Skin of body (tissue), 2 donors: ENCODE results near the gene ROBO1. TPM values are rescaled to one million over a fixed set of nuclear protein-coding genes. Genes with fewer than 3 reads are reported as not detected.
"Not testable (repeated sequence)": the region's sequence is repeated elsewhere in the genome, so short reads cannot be mapped to it uniquely, and the experiment has no call there.

Experiments used
- DNase-seq: peaks from one replicate; lab custom pipeline; 2025; lab: John Stamatoyannopoulos, UW
- total RNA-seq: library from RNA; depleted of rRNA; stranded (reverse); fragments of >200 nt; gene quantifications from one replicate; pipeline ENCODE4 v1.2.3, GENCODE V29; 2014

ROBO1 gene
- total RNA-seq, 1 donor from 2014 or later, result 138 TPM

DNA sequence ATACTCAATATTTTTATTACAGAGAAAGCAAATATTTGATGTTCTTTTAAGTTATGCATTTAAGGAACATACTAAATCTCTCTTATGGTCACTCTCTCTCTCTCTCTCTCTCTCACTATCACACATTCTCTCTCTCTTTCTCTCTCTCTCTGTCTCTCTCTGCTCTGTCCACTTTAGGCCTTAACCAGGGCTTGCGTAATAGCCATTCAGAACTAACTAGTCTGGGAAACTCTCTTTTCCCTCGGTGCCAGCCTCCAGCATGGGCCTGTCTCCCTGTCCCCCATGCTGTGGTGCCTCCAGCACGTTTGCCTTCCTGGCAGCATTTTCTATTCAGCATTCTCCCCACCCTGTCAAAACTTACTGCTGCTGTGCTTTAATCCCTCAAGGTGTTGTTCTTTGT lies 389.7 kb downstream of the ROBO1 start:
- no peak for DNase-seq

DNA sequence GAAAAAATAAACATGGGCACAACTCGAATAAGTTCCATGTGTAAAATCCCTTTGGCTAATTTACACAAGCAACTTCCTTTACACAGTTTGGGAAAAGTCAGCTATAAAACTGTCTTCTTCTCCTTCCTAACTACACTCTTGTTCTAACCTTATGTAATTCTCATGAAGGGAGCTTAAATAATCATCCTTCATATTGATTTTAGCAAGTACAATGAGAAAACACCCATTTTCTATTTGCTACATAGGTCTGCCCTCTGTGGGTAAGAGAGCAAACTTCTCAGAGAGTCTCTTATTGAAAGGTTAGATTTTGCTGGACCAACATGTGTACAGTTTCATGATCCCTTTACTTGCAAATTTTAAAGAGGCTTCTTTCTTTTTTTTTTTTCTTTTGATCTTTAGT lies 398.5 kb downstream of the ROBO1 start:
- peak; percentile 40 for DNase-seq

DNA sequence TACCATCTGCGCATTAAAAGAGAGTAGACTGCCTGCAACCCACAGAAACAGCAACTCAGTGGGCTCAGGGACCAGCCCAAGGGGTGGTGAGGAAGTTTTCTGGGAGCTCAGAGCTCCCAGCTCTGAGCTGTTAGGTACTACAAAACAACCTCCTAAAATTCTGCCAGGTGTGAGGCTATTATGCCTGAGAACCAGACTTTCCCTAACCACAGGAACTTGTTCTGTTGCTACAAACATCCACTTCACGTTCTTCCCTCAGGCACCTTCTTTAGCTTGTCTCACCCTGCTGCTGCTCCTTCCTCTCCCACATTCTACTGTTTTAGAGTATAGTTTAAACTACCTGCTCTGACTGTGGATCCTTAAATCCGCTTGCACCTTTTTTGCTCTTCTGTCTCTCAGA lies 399.4 kb downstream of the ROBO1 start:
- DNase-seq, result no peak

DNA sequence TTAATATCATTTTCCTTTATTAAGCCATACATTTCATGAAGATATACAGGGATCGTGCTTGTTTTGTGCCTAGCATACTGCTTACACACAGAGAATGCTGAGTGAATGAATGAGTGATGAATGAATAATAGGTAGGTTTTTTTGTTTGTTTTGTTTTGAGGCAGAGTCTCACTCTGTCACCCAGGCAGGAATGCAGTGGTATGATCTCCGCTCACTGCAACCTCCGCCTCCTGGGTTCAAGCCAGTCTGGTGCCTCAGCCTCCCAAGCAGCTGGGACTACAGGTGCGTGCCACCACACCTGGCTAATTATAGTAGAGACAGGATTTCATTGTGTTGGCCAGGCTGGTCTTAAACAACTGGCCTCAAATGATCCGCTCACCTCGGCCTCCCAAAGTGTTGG lies 400.0 kb downstream of the ROBO1 start:
- no peak for DNase-seq

DNA sequence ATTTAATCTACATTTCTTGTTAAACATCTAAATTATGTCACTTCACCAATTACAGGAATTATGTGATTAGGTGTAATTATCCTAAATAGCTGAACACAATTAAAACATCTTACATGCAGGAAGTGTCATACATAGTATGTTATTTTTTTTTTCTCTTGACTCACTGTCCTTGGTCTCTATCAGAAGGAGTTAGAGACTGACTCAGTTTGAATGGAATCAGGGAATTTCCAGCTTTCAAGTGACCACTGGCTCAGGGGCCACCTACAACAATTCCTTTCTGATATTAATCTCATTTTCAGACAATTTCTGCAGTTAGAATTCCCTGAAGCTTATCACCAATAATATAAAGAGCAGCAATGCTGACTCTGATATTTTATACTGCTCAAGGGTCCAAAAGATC lies 400.7 kb downstream of the ROBO1 start:
- DNase-seq, result no peak

DNA sequence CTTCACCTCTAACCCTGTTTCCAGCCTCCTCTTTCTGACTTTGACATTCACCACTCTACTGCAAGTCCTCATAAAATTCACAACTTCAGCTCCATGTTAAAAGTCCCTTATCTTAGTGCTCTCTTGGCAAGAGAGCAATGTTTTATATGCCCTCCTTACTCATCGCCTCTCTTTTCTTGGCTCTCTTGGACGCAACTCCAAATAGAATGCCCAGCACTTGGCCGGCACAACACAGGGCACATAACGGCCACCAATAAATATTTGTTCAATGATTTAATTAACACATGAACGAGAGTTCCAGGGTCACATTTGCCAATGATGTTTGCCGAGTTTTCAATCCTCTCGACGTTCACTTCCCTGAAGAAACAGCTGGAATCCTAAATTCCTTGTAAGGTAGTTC lies 401.4 kb downstream of the ROBO1 start:
- DNase-seq, result no peak

DNA sequence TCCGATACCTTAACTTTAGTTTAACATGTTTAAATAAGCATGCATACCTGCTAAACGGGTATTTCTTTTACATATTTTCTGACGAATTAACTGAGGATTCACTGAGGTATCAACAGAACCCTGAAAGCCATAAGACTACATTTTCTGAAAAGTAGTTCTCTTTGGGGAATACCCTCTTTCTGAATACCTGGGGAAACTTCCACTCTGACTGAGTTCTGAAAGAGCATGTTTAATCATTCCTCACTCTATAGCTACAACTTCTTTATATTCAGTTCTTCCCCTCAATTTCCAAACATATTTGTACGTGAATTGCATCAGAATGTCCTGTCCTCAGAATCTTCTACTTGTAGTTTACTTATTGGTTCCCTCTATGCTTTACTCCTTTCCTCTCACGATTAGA lies 403.0 kb downstream of the ROBO1 start:
- DNase-seq, result no peak

DNA sequence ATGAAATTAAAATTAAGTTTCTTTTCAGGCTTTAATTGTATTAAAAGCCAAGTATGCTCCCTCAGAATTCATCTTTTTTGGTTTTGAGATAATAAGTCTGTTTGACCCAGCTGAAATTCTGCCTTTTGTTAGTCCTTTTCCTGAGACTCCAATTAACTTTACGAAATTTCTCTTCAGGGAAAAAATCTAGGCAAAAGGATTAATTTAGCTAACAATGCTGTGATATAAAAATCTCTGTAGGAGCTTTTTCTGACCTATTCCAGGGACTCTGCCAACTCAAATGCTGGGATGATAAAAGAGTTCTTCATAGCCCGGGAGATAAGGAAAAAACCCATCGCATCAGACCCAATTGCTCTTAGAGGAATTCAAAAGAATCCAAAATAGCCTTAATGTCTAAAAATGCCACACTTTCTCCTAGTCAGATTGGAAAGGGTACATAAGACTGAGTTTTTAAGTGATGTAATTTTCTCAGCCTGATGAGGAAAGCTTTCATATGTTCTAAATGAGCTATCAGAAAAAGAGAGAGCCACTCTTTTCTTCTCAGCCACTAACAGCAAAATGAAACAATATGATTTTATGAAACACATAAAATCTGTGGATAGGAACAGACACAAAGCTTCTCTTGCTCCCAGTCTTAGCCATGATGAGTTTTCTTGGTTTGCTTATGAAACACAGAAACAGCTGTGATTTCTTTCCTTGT lies 405.1 kb downstream of the ROBO1 start:
- DNase-seq, result no peak

DNA sequence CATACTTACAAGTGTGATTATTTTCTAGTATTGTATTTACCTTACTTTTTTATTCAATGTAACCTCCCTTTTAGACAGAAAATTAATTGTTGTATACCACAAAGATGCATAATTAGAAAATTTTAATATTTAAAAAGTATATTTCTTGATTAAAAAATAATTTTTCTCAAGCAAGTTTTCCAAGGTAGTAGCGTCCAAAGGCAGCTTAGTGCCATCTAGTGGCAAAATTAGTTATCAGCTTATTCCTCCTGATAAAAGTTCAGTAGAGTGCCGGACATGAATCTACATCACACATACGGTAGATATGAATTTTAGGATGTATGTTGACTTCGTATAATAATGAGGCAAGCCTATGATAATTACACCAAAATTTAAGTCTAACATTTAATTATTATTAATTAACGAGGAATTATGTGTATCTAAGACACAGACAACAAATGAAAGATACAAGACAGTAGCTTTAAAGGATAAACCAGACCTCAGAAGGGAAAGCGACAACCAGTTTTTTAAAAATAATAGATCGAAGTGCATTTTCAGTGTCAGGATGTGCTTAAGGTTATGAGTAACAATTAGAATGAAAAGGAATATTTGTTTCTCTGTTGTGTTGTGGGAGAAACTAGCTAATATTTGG lies 405.9 kb downstream of the ROBO1 start:
- peak; percentile 26 for DNase-seq

DNA sequence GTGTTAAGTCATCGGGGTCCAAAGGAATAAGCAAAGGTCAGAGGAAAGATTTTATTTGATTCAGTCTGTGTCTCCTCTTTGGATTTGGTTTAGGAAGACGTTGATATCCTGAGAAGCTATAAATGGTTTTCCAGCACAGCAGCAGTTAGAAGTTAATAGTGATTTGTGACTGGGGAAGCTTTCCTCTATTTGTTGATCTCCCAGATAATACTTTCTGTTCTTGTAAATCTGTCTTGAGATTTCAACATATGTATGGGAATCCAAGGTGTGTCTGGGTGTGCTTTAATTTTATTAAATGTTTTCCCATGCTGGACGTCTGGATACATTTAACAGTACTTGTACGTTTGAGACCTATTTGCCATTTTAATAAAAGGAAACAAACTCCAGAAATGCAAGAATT lies 409.5 kb downstream of the ROBO1 start:
- DNase-seq, result no peak

DNA sequence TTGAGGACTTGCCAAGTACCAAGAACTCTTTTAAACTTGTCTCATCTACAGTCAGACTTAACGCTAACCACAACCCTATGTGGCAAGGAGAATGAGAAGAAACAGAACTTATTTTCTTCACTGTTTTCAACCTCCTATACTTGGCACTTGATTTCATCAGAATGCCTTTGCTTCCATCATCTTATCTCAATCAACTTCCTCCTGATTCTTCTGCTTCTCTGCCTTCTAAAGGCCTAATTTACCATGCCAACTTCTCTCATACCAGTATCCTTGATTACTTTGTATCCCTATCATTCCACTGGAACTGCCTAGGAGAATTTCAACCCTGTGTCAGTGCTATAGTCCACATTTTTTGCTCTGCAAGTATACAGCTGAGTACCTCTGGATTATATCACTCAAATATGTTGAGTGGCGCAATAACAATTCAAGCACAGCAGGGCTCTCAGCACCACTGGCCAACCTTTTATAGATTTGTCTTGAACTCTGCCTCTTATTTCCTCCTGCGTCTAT lies 413.6 kb downstream of the ROBO1 start:
- DNase-seq, result no peak

DNA sequence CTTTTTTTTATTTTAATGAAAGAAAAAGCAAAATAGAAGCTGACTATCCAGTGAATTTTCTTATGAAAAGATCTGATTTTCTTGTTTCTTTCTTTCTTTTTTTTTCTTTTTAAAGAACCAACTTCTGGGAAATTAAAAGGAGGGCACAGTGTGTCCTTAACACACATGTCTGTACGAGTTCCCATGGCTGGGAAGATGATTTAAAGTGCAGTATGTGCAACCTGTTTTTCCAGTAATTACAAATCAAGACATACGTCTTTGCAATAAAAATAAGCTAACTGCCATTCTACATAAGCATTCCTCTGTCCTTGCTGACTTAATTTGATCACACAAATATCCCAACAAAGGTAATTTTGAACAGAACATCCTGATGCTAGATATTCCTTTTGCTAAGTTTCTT lies 416.1 kb downstream of the ROBO1 start:
- DNase-seq, result no peak

DNA sequence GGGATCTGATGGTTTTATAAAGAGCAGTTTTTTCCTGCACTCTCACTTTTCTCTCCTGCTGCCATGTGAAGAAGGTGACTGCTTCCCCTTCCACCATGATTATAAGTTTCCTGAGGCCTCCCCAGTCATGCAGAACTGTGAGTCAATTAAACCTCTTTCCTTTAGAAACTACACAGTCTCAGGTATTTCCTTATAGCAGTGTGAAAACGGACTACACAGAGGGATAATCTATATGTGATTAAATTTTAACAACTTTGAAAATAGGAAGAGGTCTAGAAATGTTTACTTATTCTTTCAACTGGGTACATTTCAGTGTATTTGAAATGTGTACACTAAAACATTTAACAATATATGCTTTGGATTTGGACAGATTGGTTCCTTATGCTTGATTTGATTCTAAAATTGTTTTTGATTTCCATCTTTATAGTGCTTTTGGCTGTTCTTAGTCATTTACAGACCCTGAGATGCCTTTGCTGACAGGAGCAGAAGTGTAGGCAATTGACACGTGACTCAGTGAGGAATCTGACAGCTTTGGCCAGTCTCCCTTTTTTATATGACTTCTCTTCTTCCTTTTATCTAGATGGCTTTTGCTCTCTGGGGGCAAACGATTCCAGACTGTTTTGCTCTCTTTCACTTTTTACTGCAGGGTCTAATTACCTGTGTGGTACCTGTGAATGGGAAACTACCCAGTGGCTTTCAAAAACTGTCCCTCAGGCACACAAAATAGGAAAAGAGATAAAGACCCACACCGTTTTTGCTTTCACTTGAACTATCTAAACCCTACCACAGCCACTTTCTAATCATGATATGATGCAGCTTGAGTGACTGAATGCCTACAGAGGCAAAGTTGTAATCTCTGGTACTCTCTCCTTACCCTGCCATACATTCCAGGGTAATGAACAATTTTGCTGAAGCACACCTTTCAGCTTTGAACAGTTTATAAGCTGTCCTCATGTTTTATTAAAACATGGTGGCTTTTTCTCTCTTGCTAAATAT lies 422.6 kb downstream of the ROBO1 start:
- no peak for DNase-seq

DNA sequence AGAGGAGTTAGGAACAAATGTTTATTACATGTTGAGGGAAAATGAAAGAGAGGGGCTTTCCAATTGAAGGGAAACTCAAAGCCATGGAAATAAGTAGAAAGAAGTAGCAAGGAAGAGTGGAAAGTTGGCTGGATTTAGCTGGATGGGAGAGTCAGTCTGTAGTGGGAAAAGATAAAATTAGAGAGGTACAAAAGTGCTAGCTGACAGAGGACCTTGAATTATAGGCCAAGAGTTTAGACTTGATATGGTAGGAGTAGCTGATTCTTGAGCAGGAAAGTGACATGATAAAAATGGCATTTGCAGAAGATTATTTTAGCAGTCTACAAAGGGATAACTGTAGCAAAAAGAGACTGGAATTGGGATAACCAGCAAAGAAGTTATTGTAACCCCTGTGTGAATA lies 425.8 kb downstream of the ROBO1 start:
- DNase-seq, result no peak

DNA sequence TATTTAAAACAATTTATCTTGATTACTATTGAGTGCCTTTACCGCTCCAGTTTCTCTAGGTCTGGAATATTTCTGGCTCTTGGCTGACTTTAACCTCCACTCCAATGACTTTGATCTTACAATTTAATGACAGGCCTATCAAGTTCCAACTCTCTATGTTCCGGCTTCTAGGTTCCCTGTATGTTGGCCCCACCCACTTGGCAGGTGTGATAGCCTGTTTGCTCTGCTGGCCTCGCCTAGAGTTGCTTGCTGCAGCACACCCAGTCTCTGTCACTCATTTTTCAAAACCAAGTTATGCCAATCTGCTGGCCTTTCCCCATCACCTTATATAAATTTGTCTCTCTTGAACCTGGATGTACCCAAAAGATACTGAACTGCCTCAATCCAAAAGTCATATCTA lies 428.0 kb downstream of the ROBO1 start:
- DNase-seq, result no peak

DNA sequence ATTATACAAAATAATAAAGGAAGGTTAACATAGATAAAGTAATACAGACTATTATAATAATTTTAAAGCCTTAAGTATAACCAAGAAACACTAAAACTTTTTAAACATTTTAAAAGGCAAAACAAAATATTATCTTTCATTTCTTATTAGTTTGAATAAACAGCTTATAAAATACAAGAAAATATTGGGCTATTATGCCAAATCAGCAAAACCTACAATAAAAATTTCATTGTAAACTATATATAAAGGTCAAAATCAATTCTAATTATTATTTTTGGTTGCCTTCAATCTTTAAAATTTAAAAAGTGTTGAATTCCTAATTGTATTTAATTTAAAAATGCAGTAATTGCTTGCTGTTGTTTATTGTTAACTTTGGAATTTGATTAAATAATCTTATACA lies 430.0 kb downstream of the ROBO1 start:
- DNase-seq, result no peak

DNA sequence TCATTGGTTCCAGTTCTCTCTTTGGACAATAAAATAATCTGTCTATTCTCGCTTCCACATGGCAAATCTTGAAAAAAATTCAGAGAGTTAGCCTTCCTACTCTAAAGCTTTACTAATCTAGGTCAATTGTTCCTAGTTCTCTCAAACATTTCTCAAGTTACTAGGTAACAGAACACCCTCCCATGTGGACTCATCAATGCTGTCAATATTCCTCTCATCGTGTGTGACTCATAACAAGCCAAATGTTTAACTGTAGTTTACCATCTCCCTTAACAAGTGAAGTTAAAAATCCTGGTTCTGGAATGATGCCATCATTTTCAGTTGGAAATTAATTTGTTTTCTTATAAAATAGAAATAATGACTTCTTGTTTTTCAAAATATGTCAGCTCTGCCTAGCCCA lies 438.6 kb downstream of the ROBO1 start:
- no peak for DNase-seq

DNA sequence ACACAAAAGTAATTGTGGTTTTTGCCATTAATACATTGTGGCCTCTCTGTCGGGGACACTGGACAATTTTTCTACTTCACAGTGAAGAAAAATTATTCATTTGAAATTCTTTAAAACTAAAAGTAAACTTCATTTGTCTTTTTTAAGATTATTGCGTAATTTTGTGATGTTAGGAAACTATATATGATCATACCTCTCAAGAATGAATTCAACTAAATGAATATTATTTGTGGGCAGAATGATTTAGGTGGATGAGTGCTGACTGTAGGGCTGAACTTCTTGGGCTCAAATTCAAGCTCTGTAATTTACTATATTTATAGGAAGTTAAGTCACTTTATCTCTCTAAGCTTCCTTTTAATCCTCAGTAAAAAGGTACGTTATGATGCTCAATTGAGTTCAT lies 441.2 kb downstream of the ROBO1 start:
- no peak for DNase-seq

DNA sequence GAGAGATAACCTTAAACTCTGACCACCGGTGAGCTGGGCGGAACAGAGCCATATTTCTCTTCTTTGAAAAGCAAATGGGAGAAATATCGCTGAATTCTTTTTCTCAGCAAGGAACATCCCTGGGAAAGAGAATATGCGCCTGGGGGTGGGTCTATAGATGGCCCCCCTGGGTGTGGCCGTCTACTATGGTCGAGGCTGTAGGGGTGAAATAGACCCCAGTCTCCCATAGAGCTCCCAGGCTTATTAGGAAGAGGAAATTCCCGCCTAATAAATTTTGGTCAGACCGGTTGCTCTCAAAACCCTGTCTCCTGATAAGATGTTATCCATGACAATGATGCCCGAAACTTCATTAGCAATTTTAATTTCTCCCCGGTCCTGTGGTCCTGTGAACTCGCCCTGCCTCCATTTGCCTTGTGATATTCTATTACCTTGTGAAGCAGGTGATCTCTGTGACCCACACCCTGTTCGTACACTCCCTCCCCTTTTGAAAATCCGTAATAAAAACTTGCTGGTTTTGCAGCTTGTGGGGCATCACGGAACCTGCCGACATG lies 441.9 kb downstream of the ROBO1 start:
- not testable (repeated sequence) for DNase-seq

DNA sequence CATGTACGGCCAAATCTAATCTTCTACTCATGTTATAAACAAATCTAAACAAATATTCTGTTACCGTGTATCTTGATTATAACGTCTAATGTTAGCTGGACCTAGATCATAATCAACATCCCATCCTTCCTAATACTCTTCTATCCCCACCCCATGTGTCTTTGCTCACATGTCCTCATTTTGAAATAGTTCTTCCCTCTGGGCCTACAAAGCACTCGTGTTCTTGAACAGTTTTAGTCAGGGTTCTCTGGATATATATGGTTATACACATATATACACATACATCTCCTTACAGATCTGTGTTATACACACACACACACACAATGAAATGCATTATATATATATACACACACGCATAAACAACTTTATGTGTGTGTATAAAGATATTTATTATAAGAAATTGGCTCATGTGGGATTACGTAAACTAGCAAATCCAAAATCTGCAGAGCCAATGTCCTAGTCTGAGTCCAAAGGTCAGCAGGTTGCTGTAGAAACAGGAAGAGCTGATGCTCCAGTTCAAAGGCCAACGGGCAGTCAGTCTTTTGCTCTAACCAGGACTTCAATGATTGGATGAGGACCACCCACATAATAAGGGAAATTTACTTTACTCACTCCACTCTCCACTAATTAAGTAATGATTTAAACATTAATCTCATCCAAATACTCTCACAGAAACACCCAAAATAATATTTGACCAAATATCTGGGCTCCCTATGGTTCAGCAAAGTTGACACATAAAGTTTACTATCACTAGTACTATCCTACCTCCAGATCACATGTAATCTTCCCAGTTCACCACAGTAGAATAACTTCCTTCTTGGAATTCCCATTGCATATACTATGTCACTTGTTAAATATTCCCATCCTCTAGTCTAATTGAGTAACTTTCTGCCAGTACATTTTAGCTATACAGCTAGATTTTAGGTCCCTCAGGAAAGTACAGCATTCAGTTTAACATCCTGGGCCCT lies 450.0 kb downstream of the ROBO1 start:
- no peak for DNase-seq

DNA sequence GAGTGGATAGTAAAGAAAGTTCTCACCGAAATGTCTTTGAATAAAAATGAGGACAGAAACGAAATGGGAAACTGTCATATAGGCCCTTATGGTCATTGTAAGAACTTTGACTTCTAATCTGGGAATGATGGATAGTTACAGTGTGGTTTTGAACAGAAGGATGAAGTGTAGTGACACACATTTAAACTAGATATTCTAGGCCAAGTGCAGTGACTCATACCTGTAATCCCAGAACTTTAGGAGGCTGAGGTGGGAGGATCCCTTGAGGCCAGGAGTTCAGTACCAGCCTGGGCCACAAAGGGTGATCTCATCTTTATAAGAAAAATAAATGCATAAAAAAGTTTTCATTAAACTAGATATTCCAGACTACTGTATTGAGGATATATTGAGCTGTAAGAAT lies 452.8 kb downstream of the ROBO1 start:
- DNase-seq, result no peak
